ENCODE measurements around the gene SEMA6A.

Gene SEMA6A

DNA sequence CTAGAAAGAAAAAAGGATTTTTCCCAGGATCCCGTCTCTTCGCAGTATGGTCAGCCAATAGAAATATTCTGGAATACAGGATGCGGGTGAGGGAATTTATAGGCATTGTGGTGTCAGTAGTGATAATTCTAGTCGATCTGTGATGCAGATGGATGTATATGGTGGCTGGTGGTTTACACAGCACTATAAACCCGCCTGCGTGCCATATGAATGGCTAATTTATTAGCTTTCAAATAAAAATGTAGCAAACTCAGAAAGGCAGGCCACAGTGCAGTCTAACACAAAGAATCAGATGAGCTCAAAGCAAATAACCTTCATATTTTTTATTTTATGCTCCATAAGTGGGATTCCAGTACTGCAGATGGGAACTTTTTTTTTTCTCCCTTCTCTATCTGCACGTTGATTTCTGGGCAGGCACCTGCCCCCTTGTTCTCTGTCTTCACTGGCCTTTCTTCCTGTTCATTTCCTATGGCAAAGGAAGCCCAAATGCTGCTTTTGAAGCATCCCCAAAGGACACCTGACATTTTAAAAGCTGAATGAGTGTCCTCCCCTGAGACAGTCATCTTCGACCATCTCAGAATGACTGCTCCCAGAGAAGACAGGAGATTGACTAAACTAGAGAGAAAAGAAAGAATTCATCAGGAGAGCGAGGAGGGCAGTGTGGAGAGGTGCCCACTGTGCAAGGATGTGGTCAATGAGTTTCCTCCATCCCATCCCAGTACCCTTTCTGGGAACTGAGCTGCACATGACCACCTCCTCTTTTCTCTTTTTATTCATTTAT, 52.1 kb downstream of the SEMA6A start:
- DNase-seq (ENCODE audit: low read depth, low spot score), result no peak

DNA sequence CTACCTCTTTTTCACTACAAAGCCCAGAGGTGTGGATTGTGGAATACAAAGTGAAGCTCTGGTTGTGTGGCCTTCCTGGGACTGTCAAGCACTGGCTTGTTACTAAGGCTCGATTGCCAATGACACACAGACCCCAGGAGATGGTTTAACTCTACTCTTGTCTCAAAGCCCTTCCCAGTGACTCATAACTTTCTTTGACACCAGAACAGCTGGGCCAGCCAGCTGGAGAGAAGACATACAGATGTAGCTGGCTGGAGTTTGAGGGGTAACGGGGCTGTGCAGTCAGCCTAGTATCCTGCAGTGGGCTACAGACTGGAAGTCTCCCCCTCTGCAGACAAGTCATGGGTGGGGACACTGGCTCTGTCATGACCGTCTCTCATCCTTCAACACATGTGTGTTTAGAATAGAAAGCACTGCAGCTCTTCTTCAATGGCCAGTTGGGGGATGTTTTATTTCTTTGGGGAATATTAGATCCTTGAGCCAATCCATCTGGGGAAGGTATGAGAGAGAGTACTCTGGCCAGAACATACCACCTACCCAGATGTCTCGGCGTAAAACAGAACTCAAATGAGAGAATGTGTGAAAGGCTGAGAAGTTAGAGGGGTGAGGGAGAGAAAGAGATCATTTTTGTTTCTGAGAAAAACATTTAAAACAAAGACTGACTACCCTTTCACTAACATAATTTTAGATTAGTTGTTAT, 53.3 kb downstream of the SEMA6A start:
- no peak for DNase-seq (ENCODE audit: low read depth, low spot score)

DNA sequence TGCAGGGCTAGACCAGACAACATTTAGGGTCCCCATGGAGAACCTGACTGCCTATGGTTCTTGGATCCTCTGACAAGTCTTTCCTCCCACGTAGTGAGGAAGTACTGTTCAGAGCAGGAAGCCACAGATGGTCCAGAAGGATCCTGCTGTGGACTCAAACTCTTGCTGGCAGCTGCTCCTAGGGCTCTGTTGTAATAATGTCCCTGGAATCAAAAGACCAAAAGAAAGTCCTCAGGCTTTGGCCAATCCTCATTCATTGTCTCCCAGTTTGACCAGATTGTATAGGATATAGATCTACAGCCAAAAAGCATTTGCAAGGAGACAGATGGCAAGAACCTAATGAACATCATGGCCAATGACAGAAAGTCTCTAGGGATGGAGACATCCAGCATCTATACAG, 53.9 kb downstream of the SEMA6A start:
- DNase-seq (ENCODE audit: low read depth, low spot score), result no peak

DNA sequence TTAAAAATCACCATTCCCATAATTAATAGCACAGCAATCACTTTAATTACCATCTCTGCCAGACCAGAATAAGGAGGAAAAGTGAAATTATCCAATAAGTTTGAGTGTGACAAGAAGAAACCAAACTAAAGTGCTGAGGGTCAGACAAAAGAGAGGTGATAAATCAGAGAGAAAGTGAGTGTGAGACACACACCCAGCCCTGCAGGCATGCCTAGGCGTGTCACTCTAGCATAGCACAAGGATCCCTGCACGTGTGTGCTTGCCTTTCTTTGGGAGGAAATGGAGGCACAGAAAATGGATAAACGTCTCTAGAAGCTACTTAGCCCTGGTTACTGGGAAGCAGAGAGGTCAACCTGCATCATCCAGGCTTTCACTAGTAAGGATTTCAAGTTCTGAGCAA, 56.2 kb downstream of the SEMA6A start:
- DNase-seq (ENCODE audit: low read depth, low spot score), result no peak

DNA sequence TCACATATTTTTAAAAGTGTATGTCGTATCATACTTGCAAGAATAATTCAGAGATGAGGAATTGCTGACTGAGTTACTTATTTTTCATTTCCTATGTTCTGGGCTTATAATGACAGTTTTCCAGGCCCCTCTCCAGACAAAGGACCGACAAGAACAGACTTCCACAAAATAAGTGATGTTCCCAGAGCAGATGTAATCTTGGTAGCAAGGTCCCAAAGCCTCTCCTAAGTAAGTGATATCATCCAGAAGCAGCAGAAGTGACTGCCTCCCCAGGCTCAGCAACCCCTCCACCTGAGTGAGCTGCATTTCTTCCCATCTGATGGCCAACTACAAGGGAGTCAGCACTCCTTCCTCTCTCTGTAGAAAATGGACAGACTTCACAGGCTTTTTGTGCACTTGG, 57.1 kb downstream of the SEMA6A start:
- no peak for DNase-seq (ENCODE audit: low read depth, low spot score)

DNA sequence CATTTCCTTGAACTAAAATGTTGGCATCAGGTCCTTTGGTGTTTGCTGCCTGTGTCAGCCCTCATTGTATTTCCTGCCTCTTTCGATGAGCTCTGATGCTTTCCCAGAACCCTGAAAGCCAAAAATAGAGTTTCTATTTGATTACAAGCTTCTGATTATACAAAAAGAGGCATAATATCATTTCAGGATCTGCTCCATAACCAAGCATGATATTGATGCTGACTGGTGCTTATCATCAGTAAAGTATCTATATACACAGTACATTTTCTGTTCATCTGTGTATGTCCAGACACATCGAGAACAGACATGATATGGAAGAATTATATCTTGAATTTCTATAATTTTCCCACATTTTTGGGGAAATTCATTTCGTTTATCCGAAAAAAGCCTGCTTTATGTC, 58.6 kb downstream of the SEMA6A start:
- DNase-seq (ENCODE audit: low read depth, low spot score), result no peak

DNA sequence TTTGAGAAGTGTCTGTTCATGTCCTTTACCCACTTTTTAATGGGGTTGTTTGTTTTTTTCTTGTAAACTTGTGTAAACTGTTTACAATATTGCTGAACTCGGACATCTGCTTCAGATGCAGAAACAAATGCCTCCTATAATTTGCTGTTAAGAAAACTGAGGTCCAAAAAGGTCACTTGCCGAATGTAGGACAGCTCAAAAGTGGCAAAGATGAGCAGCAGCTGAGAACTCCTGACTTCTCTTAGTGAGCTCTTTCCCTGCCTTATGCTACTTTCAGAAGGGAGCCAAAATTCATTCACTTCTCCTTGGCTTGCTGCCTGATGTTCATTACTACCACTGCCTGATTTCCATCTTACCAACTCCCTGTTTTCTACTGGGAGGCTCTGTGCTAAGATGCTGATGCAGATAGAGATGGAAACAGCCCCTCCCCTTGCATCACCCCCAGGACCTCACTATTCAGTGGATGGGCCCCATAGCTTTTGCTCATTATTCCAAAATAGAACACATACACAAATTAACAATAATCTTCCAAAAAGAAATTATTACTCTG, 60.1 kb downstream of the SEMA6A start:
- DNase-seq (ENCODE audit: low read depth, low spot score), result no peak

DNA sequence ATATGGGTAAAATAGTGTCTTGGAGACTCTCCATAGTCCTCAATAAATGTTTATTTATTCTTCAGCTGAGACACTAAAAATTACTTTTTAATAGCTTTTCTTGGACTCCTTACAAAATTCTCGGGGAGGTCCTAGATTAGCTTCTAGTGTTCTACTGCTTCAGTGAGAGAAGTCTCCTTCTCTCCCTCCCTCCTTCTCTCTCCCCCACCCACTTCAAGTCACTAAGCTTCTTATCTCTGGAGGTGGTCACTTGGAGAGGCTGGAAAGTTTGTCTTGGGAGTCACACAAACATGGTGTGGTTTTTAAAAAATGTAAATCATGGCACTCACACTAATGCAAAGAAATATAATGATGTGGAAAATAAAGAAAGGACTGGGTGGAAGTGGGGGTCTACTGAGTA, 64.1 kb downstream of the SEMA6A start:
- no peak for DNase-seq (ENCODE audit: low read depth, low spot score)

DNA sequence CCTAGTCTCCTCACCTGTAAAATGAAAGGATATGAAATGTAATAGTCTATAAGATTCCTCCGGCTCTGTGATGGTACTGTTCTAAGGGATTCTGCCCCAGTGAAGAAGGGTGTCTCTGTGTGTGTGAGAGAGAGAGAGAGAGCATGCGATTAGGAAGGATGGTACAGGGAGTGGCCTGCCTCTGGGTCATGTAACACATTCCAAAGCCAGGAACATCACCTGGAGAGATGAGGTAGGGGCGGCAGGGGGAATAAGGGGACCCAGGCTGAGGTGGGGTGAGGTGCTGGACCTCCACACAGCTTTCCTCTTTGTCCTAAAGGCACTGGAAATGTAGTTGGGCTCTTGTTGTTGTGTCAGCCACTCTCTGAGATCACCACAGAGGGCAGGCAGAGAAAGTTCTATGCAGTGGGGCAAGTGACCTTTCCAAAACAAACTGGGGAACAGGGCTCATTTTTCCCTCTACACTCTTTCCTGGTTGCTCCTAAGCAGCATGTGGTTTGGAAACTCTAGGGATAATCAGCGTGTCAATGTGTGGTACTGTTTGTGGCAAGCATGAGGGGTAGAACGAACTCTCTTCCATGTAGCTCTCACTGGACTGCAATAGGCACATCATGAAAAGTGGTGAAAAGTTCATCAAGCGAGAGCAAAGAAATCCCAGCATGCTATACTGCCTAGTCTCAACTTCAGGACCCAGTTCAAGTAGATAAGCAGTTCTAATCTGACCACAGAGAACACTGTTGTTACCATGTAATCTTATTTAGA, 65.0 kb downstream of the SEMA6A start:
- DNase-seq (ENCODE audit: low read depth, low spot score), result no peak

DNA sequence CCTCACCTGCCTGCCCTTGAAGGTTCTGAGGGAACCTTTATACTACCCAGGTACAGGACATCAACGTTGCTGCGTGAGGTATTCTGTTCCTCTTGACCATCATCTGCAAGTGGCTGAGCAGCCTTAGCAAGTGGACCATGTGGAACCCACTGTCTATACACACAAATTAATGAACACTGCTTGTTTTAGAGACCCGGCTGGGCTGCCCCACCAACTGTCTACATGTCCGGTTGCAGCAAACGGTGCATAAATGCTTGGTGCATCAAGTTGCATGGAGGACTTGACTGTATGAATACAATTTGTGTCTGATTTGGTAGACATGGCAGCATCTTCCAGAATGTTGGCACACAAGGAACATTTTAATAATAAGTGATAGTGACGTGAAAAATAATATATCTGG, 65.8 kb downstream of the SEMA6A start:
- no peak for DNase-seq (ENCODE audit: low read depth, low spot score)

DNA sequence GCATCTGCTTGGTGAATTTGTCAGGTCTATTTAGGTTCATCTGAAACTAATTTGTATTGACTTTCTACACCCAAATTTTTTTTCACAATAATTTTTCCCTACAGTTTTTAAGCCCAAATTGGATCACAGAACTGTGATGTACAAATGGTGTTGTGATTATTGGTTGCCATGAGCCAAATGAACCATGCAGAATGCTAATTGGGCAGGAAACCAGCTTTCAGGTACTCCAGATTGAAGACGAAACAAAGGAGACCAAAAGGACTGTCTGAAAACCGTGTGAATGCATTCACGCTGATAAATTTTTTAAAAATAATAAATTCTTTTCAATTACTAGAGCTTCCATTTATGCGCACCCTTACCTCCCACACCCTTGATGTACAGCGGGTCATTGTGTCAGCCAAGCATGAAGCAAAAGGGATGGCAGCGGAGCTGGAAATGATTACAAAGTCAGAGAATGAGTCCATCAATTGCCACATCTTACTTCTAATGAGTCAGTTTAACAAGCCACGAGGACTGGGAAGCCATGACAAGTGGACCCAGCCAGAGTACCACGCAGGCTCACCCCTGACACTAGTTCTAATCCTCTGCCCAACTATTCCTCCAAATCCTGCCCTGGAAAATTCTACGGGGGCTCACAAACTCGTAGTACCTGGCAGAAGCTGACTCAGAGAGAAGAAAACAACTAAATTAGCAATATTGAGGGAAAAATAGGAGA, 66.5 kb downstream of the SEMA6A start:
- no peak for DNase-seq (ENCODE audit: low read depth, low spot score)

DNA sequence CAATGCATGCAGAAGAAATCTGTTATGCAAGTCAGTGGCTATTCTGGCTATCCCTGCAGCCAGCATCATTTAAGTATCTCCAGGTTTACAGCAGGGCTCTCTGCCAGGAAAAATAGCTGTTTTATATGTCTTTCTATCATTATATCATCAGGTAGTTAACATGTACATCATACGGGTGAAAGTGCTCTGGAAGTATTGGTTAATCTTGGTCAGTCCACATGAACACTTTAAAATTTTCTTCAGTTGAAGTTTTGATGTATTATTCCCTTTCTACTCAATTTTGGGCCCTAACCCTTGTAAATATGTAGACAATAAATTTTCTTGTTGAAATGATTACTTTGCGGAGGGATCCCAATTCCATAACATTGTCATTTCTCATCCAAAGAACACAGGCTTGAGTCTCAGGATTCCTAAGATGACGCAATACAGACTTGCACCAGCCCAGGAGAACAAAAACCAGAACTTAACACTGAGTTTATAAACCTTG, 67.5 kb downstream of the SEMA6A start:
- no peak for DNase-seq (ENCODE audit: low read depth, low spot score)

DNA sequence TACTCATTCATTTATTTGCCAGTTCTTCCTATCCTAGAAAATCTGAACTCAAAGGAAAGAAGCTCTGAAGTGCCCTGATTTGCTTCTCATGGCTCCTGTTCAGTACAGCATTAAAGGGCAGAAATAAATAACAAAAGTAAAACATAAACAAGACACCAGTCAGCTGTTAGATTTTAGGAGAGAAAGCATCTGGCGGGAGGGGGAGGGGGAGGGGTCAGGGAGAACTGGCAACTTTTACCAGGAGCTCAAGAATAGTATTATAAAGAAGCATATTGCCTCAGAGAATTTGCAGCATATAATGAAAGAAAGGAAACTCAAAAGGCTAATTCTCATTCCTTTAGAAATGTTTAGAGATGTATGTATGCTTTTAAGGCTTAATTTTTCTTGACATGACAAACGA, 68.1 kb downstream of the SEMA6A start:
- no peak for DNase-seq (ENCODE audit: low read depth, low spot score)

DNA sequence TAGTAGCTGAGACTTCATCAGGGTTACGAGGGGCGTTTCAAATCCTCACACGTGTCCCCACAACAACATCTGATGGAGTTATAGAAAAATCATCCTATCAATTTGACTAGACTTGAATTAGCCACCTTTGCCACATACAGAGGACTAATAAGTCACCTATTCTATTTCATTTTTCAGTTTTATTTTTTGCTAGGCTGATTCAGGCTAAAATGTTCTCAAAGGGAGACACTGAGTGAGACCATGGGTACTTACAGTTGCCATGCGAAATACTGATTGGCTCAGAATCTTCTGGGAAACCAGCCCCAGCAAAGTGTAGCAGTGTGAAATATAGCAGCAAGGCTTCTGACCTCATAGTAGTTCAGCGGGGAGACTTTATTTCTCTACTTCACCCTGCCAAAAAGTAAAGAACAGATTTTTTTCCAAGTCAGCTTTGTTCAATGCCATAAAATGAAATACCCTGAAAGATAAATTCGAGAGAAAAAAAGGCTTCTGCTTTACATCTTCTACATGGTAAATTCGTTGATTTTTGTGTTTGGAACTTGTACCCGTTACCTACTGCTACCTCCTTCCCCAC, 69.9 kb downstream of the SEMA6A start:
- DNase-seq (ENCODE audit: low read depth, low spot score), result no peak

DNA sequence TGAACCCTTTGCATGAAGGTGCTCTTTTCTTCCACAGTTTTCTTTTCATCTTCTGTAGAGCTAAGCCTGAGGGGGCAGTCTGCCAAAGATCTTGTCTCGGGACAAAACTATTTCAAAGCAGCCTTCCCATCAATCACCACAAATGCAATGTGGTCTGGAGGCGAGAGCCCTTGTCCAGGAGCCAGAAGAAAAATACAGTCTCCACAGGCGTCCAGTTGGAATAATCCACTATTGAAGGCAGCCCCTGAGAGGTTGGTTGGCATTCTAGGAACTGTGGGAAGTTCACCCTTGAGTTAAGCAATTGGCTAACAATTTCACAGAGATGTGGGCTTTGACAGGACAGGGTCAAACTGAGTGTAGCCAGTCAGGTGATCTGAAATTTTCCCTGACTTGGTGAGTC, 72.0 kb downstream of the SEMA6A start:
- DNase-seq (ENCODE audit: low read depth, low spot score), result peak; percentile 57

DNA sequence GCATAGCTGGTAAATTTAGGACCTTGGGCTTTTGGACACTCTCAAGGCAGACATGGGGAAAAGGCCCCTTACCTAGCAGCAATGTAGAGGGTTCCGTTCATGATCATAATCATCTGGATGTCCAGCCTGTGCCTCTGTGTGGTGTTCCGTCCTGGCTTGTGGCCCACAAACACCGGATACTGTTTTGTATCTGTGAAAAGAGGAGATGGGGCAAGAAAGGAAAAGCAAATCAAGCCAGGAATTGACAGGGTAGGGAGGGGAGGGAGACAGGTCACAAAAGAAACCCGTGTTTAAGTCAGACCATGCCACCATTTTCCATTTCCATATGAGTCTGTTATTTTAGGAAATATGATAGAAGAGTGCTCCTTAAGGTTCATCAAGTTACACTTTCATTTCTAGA, 72.5 kb downstream of the SEMA6A start:
- no peak for DNase-seq (ENCODE audit: low read depth, low spot score)

DNA sequence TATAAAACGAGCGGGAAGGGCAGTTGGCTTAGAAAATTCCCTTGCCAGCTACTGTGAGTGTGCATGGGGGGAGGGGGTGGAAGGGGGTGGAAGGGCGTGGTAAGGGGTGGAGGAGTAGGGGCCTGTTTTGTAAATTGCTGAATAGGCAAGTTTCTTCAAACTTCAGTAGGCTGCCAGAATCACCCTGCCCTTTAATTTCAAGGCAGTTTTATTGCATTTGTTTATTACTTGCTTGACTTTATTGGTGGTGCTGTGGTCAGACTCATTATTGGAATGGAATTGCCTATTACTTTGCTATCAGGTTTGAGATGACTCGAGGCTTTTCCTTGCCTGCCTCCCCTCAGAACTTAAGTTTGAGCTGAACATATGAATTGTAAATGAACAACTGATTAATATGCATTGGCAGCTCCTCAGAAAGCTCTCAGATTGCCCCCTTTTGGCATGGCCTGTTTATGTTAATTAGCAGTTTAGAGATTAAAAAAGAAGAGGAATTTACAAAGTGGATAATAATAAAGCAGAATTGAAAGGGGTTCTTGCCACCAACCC, 76.0 kb downstream of the SEMA6A start:
- no peak for DNase-seq (ENCODE audit: low read depth, low spot score)

DNA sequence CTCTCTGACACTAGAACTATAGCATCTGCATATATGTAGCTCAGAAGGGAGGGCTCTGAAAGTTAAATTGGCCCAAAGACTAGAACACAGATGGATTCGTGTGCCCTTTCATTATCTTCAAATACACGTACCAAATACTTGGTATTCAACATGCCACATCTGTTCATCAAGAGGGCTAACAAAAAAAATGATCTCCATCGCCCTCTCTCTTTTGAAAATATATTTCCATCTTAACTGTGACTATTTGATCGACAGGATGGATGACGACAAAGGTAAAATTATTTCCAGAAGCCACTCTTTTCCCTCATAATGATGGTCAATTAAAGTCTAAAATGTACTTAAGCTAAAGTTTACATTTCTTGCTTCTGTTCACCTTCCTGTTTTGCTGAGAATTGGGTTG, 77.0 kb downstream of the SEMA6A start:
- DNase-seq (ENCODE audit: low read depth, low spot score), result no peak

DNA sequence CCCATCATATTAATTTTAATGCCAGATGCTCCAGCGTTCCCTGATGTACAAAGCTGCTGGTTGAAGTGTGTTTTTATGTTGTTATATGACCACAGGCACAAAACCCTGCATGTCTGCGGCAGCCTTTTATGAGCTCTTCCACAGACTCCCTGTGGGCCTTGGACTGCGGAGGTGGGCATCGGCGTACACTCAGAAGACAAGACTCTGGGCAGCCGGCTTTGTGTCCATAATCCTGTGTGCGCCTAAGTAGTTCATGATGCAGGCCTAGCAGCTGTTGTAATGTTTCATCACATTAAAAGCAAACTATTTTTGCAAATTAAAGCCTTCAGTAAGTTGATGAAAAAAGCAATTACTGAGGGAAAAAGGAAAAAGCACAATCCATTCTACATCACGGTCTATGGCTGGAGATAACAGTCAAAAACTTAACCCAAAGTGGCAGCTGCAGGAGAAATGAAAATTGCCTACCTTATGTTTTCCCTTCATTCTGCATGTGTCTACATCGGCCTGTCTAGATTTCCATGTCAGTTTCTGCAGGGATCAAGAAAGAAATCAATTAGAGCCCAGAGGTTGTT, 78.8 kb downstream of the SEMA6A start:
- no peak for DNase-seq (ENCODE audit: low read depth, low spot score)

DNA sequence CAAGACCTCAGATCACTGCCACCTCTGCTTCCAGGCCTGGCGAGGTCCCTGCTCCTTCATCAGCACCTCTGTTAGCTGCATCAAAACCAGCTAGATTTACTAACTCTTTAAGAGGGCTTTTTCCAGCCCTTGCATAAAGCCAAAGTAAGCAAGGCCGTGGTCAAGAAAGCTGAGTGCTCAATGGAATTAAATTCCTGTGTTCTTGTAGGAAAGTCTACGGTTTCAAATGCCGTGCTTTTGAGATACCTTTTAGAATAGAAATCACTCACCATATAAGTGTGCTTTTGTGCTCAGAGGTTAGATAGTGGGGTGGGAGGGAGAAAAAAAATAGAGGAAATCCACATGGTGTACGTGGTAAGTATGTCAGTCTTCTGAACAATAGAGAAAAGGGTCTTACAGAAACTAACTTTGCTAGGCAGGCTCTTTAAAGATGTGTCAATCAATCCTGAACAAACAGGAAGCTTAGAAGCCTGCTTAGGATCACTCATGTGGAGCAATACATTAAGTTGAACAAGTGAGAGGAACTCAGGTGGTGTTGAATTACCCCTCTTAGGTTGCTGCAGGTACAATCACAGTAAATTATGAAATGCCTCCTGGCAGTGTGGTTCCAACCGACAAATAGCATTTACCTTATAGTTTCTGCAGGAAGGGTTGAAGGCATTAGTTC, 79.7 kb downstream of the SEMA6A start:
- no peak for DNase-seq (ENCODE audit: low read depth, low spot score)
